Muscle of leg (tissue), 11 donors: ENCODE results near the gene RNF39. TPM values are rescaled to one million over a fixed set of nuclear protein-coding genes. Genes with fewer than 3 reads are reported as not detected.
A peak's percentile ranks its signal among the peaks of the same experiment; 100 is the strongest.

ENCODE experiments used
- DNase-seq: peaks from one replicate; pipeline ENCODE4 v3.0.0; 2013
- H3K27ac ChIP-seq: one replicate; pipeline ENCODE4 v1.5.1; 2013; ENCODE audit warnings: mild to moderate bottlenecking, low read length, control low read depth
- H3K27me3 ChIP-seq: one replicate; pipeline ENCODE4 v1.6.1; 2013; ENCODE audit warnings: low read length; ENCODE audit not compliant: control insufficient read depth, insufficient read depth
- H3K36me3 ChIP-seq: one replicate; pipeline ENCODE4 v1.6.1; 2013; ENCODE audit warnings: low read length; ENCODE audit not compliant: control insufficient read depth, insufficient read depth
- H3K4me1 ChIP-seq: one replicate; pipeline ENCODE4 v1.6.1; 2013; ENCODE audit warnings: low read length; ENCODE audit not compliant: control insufficient read depth, insufficient read depth
- H3K4me3 ChIP-seq: one replicate; pipeline ENCODE4 v1.5.1; 2013; ENCODE audit warnings: low read length, control low read depth
- H3K9me3 ChIP-seq: replicated peaks from 2 replicates; pipeline ENCODE4 v1.6.1; 2013; ENCODE audit warnings: low read depth, low read length; ENCODE audit not compliant: control insufficient read depth
- WGBS: methylation state at CpG from one replicate; pipeline ENCODE4 v1.1.5; 2013; ENCODE audit warnings: missing lambda C conversion rate; ENCODE audit not compliant: insufficient coverage; 5-methylcytosine and 5-hydroxymethylcytosine counted together
- polyA plus RNA-seq, 8 donors: library from polyadenylated mRNA; unstranded; fragments of 120-200 nt; gene quantifications; one replicate each; pipeline versions ENCODE4 v1.2.1 to v1.2.3, GENCODE V29; 2013; ENCODE audit warnings: inconsistent platforms in 1 of 8, low replicate concordance in 1 of 8; ENCODE audit not compliant: insufficient read length in 8 of 8, insufficient read depth in 1 of 8
- total RNA-seq: library from RNA; stranded (reverse); fragments of 120-200 nt; gene quantifications from one replicate; pipeline ENCODE4 v1.2.4, GENCODE V29; 2013

RNF39 gene
- total and polyA plus RNA-seq, 9 donors: 0.46 to 1.1 (median 0.67) TPM; not detected in 1

DNA sequence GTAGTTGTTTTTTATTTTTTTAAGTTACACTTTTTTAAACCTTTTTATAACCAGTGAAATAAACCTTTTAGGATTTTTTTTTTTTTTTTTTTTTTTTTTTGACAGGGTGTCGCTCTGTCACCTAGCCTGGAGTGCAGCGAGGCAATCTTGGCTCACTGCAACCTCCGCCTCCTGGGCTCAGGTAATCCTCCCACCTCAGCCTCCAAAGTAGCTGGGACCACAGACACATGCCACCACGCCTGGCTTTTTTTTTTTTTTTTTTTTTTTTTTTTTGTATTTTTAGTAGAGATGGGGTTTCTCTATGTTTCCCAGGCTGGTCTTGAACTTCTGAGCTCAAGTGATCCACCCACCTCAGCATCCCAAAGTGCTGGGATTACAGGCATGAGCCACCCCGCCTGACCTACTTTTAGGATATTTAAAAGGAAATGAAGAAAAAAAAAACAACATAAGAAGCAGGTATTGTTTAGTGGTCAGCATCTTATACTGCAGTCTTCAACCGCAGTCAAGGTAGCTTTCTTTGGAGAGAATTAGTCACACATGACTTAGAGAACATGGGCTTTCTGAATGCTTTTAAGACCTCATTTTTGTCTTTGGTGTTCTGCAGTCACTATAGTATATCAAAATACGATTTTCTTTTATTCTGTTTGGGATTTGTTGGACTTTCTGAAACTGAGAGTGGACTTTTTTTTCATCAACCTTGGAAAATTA lies 12.9 kb downstream of the RNF39 start:
- H3K4me1 ChIP-seq: peaks cover 17% of the 10 kb centered on the region
- H3K27me3 ChIP-seq: no peaks in the 10 kb centered on the region
- peaks cover 9% of the 10 kb centered on the region for H3K36me3 ChIP-seq
- no CpG with 5 or more reads among the region's 7 CpGs for WGBS
- H3K27ac ChIP-seq: peak overlapping the region; percentile 98
- DNase-seq: no peak
- H3K4me3 ChIP-seq: no peak overlapping the region
- H3K9me3 ChIP-seq: no peaks in the 10 kb centered on the region

- H3K4me1 ChIP-seq: peaks cover 15% of the 10 kb centered on the region
- H3K4me3 ChIP-seq: peak overlapping the region; percentile 90
- no peak for DNase-seq
- WGBS: 52% methylated on average over 8 of the region's 13 CpGs
- H3K9me3 ChIP-seq: no peaks in the 10 kb centered on the region
- H3K27me3 ChIP-seq: no peaks in the 10 kb centered on the region
- H3K27ac ChIP-seq: peak overlapping the region; percentile 98
- H3K36me3 ChIP-seq: peaks cover 14% of the 10 kb centered on the region
Measured at GRCh38 chr6:30061858-30062458, 13.6 kb downstream of the RNF39 start.

GRCh38 chr6:30061092-30061857 lies 14.3 kb downstream of the RNF39 start, which contains the start of gene POLR1H:
Gene POLR1H (plus strand): TSS chr6:30061265. CDS start chr6:30061525, 260 bp downstream.
- WGBS: under 1% methylated on average over 47 of the region's 48 CpGs
- Histone ChIP-seq H3K4me3 (peak within 1 kb of the TSS; percentile 90), H3K4me1 (peaks cover 15% of the 10 kb centered on the region), H3K9me3 (no peaks in the 10 kb centered on the region), H3K36me3 (peaks cover 14% of the 10 kb centered on the region), H3K27ac (peak within 1 kb of the TSS; percentile 98), H3K27me3 (no peaks in the 10 kb centered on the region)
- peak; percentile 99 for DNase-seq

DNA sequence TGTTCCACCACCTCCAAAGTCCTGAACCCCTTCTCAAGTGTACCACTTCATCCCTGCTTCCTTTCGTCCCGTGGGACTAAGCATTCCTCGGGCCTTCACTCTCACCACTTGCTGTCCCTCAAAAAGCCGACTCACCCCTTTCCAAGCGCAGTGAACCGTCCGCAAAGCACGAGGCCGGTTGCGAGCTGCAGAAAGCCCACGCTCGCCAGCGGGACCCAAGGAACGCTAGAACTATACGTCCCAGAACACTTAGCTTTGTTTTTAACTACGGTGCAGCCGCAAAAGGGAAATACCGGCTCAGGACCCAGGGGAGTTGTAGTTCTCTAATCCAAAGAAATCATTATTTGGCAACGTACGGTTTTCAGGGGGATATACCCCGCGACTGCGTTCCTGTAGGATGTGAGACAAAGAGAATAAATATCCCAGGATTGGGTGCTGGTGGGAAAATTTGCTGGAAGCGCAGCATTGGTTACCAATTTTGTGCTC lies 14.9 kb downstream of the RNF39 start:
- peak; percentile 62 for DNase-seq
- Histone ChIP-seq H3K27me3 (no peaks in the 10 kb centered on the region), H3K27ac (peak overlapping the region; percentile 98), H3K9me3 (no peaks in the 10 kb centered on the region), H3K4me3 (peak overlapping the region; percentile 90), H3K4me1 (peaks cover 11% of the 10 kb centered on the region), H3K36me3 (peaks cover 14% of the 10 kb centered on the region)
- WGBS: 0% methylated on average over 19 of the region's 24 CpGs

DNA sequence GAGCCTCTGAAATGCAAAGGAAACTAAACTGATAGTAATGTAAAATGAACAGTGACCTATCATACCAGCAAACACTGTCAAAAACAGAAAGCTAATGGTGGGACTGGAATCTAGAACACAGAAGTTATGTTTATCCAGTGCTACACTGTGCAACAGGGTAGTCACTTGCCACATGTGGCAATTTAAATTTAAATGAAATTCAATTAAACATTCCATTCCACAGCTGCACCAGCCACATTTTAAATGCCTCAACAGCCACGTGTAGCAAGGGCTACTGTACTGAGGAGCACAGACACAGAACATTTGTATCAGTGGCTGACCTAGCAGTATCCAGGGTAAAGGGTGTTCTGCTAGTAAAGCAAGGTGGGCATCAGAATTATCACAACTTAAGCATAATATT lies 20.1 kb downstream of the RNF39 start:
- Histone ChIP-seq H3K27ac (no peak overlapping the region), H3K36me3 (peaks cover 11% of the 10 kb centered on the region), H3K4me1 (peaks cover 6% of the 10 kb centered on the region), H3K9me3 (no peaks in the 10 kb centered on the region), H3K4me3 (no peak overlapping the region), H3K27me3 (no peaks in the 10 kb centered on the region)
- no peak for DNase-seq
- WGBS: no CpG with 5 or more reads among the region's 1 CpG

GRCh38 chr6:30053682-30054081 lies 21.9 kb downstream of the RNF39 start:
- no peaks in the 10 kb centered on the region for H3K9me3 ChIP-seq
- peaks cover 11% of the 10 kb centered on the region for H3K36me3 ChIP-seq
- H3K27ac ChIP-seq: no peak overlapping the region
- H3K4me3 ChIP-seq: no peak overlapping the region
- H3K4me1 ChIP-seq: no peaks in the 10 kb centered on the region
- no peaks in the 10 kb centered on the region for H3K27me3 ChIP-seq
- DNase-seq: no peak
- no CpG with 5 or more reads among the region's 3 CpGs for WGBS

GRCh38 chr6:30047220-30047619 lies 28.3 kb downstream of the RNF39 start:
- no peaks in the 10 kb centered on the region for H3K27me3 ChIP-seq
- H3K4me1 ChIP-seq: no peaks in the 10 kb centered on the region
- H3K4me3 ChIP-seq: no peak overlapping the region
- no peaks in the 10 kb centered on the region for H3K36me3 ChIP-seq
- no peak for DNase-seq
- WGBS: no CpG with 5 or more reads among the region's 2 CpGs
- no peaks in the 10 kb centered on the region for H3K9me3 ChIP-seq
- H3K27ac ChIP-seq: no peak overlapping the region

- H3K36me3 ChIP-seq: no peaks in the 10 kb centered on the region
- H3K27ac ChIP-seq: no peak overlapping the region
- H3K27me3 ChIP-seq: no peaks in the 10 kb centered on the region
- WGBS: no CpG with 5 or more reads among the region's 2 CpGs
- H3K4me3 ChIP-seq: no peak overlapping the region
- no peaks in the 10 kb centered on the region for H3K9me3 ChIP-seq
- DNase-seq: no peak
- H3K4me1 ChIP-seq: no peaks in the 10 kb centered on the region
Measured at GRCh38 chr6:30044630-30045029, 30.9 kb downstream of the RNF39 start.

DNA sequence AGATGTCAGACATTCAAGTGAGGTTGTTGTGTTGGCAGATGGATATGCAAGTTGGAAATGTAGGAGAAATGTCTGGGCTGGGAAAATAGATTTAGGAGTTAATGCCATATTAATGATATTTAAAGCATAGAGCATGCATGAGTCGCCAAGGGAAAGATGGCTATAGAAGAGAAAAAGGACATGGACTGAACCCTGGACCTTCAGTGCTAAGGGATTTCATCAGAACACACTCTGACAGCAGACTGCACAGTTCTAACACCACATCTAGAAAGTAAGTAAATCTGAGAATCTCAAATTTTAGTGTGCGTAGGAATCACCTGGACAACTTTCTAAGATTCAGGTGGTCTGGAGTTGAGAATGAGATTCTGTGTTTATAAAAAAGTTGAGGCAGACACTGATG lies 31.8 kb downstream of the RNF39 start:
- Histone ChIP-seq H3K27ac (no peak overlapping the region), H3K27me3 (no peaks in the 10 kb centered on the region), H3K4me3 (no peak overlapping the region), H3K4me1 (no peaks in the 10 kb centered on the region), H3K9me3 (no peaks in the 10 kb centered on the region), H3K36me3 (no peaks in the 10 kb centered on the region)
- no peak for DNase-seq
- WGBS: no CpG with 5 or more reads among the region's 2 CpGs

GRCh38 chr6:30042914-30043313 lies 32.7 kb downstream of the RNF39 start:
- Histone ChIP-seq H3K36me3 (no peaks in the 10 kb centered on the region), H3K4me3 (no peak overlapping the region), H3K4me1 (no peaks in the 10 kb centered on the region), H3K9me3 (no peaks in the 10 kb centered on the region), H3K27ac (no peak overlapping the region), H3K27me3 (no peaks in the 10 kb centered on the region)
- DNase-seq: no peak
- 31% methylated on average over 1 of the region's 1 CpG for WGBS
